Tibial nerve (tissue), 4 donors: ENCODE results near the gene GALNT18.

Experiments used
- CTCF ChIP-seq, 5 experiments: fragments of 200-600 bp in 3 of 5; fragments of 450-650 bp in 2 of 5; sonication (generic) in 3 of 5; IDR thresholded peaks; one replicate each; pipeline ENCODE4 v1.5.1; 2016 to 2019; ENCODE audit warnings: antibody characterized with exemption in 5 of 5, mild to moderate bottlenecking in 3 of 5, moderate library complexity in 2 of 5
- EP300 ChIP-seq, 2 donors: sonication (generic); formaldehyde crosslinking; IDR thresholded peaks; one replicate each; pipeline ENCODE4 v1.6.1; 2017; ENCODE audit warnings: antibody characterized with exemption in 2 of 2, mild to moderate bottlenecking in 1 of 2
- POLR2A ChIP-seq, 2 donors: fragments of 450-650 bp; IDR thresholded peaks; one replicate each; pipeline ENCODE4 v1.6.1; 2017; ENCODE audit warnings: antibody characterized with exemption in 2 of 2, mild to moderate bottlenecking in 2 of 2, moderate library complexity in 2 of 2

GRCh38 chr11:11493698-11494097 is 128.1 kb downstream of the GALNT18 start:
- TF ChIP-seq CTCF (IDR thresholded peaks at IDR 0.05) = no peak
- TF ChIP-seq POLR2A (IDR thresholded peaks at IDR 0.05) = no peak
- TF ChIP-seq EP300 (IDR thresholded peaks at IDR 0.05) = no peak
